HepG2 (cell line): ENCODE data around the gene CEBPE. TPM values are rescaled to one million over a fixed set of nuclear protein-coding genes. Genes with fewer than 3 reads are reported as not detected.

Source experiments
- FOSL1 ChIP-seq: sonication (generic); formaldehyde crosslinking; IDR thresholded peaks from 2 replicates; pipeline ENCODE4 v1.9.0; 2021; ENCODE audit warnings: missing genetic modification reagents, borderline replicate concordance
- GABPA ChIP-seq, 2 experiments: IDR thresholded peaks; 2 replicates each; pipeline ENCODE4 v1.6.1; 2011 to 2016; ENCODE audit warnings: low read depth in 2 of 2, low read length in 1 of 2, missing biosample characterization in 1 of 2, missing genetic modification characterization in 1 of 2
- HNF1A ChIP-seq, 2 experiments: sonication (generic) in 1 of 2; formaldehyde crosslinking in 1 of 2; IDR thresholded peaks; 2 replicates each; pipeline versions ENCODE4 v1.4.0 to v1.6.1; 2016 to 2020; ENCODE audit warnings: borderline replicate concordance in 1 of 2, low read depth in 1 of 2, mild to moderate bottlenecking in 1 of 2, missing genetic modification reagents in 1 of 2
- IRF2 ChIP-seq: IDR thresholded peaks from 2 replicates; pipeline ENCODE4 v1.6.1; 2018; ENCODE audit warnings: missing genetic modification reagents, missing compliant biosample characterization
- ISL2 ChIP-seq: sonication (generic); formaldehyde crosslinking; IDR thresholded peaks from 2 replicates; pipeline ENCODE4 v1.5.0; 2020; ENCODE audit warnings: missing genetic modification reagents
- MATR3 ChIP-seq: sonication (generic); formaldehyde crosslinking; IDR thresholded peaks from 2 replicates; pipeline ENCODE4 v1.4.0; 2020; ENCODE audit warnings: missing genetic modification reagents
- NFE2 ChIP-seq: sonication (generic); formaldehyde crosslinking; IDR thresholded peaks from 2 replicates; pipeline ENCODE4 v1.4.0; 2020; ENCODE audit warnings: missing genetic modification reagents
- PHF20 ChIP-seq: sonication (generic); formaldehyde crosslinking; IDR thresholded peaks from 2 replicates; pipeline ENCODE4 v1.5.0; 2020; ENCODE audit warnings: mild to moderate bottlenecking, missing genetic modification reagents
- REL ChIP-seq: sonication (generic); formaldehyde crosslinking; conservative IDR thresholded peaks from 2 replicates; pipeline ENCODE4 v1.8.0; 2022; ENCODE audit warnings: mild to moderate bottlenecking, missing genetic modification reagents, moderate library complexity
- RELA ChIP-seq: sonication (generic); formaldehyde crosslinking; IDR thresholded peaks from 2 replicates; pipeline ENCODE4 v1.4.0; 2020; ENCODE audit warnings: missing genetic modification reagents
- RORA ChIP-seq: sonication (generic); formaldehyde crosslinking; IDR thresholded peaks from 2 replicates; pipeline ENCODE4 v1.5.0; 2020; ENCODE audit warnings: mild to moderate bottlenecking, missing genetic modification reagents, moderate library complexity
- YEATS4 ChIP-seq: sonication (generic); formaldehyde crosslinking; IDR thresholded peaks from 2 replicates; pipeline ENCODE4 v1.4.0; 2020; ENCODE audit warnings: missing genetic modification reagents, borderline replicate concordance
- ZNF12 ChIP-seq: sonication (generic); formaldehyde crosslinking; IDR thresholded peaks from 2 replicates; pipeline ENCODE4 v1.5.0; 2020; ENCODE audit warnings: missing genetic modification reagents
- ZNF318 ChIP-seq: sonication (generic); formaldehyde crosslinking; IDR thresholded peaks from 2 replicates; pipeline ENCODE4 v1.4.0; 2020; ENCODE audit warnings: mild to moderate bottlenecking, missing genetic modification reagents
- ZNF547 ChIP-seq: sonication (generic); formaldehyde crosslinking; IDR thresholded peaks from 2 replicates; pipeline ENCODE4 v1.5.1; 2020; ENCODE audit warnings: mild to moderate bottlenecking, missing genetic modification reagents
- ZNF576 ChIP-seq: sonication (generic); formaldehyde crosslinking; IDR thresholded peaks from 2 replicates; pipeline ENCODE4 v1.4.0; 2020; ENCODE audit warnings: mild to moderate bottlenecking, missing genetic modification reagents
- ZSCAN25 ChIP-seq: sonication (generic); formaldehyde crosslinking; IDR thresholded peaks from 2 replicates; pipeline ENCODE4 v1.8.0; 2022; ENCODE audit warnings: mild to moderate bottlenecking, missing genetic modification reagents
- polyA plus RNA-seq, 8 experiments: library from polyadenylated mRNA; depleted of rRNA in 3 of 8; stranded (reverse) in 7 of 8; unstranded in 1 of 8; fragments of >200 nt; fragmentation: Illumina TruSeq in 4 of 8; extraction: Trizol in 4 of 8; gene quantifications; 2 replicates each; pipeline versions ENCODE4 v1.2.1 to v1.2.3, GENCODE V29; 2011 to 2016; ENCODE audit warnings: low read depth in 4 of 8, missing spikeins in 1 of 8, mixed read lengths in 1 of 8; ENCODE audit not compliant: insufficient read depth in 1 of 8
- total RNA-seq, 5 experiments: library from RNA; depleted of rRNA; stranded (reverse); fragments of >200 nt; fragmentation: Illumina TruSeq; extraction: Trizol; gene quantifications; 2 replicates each; pipeline ENCODE4 v1.2.3, GENCODE V29; 2016; ENCODE audit warnings: low read depth in 1 of 5

Gene CEBPE
- total and polyA plus RNA-seq, 2 of the 13 experiments (the other 11 are each of a cell fraction or from before 2014, with no cell fraction given), result 0.09 to 0.11 TPM

- TF ChIP-seq ZNF318 (no peak), ZNF12 (CRISPR knock-in tag) (peak; percentile 49; the same call in 1 of the 2 replicates), REL (CRISPR knock-in tag) (no peak), ZNF576 (0 out of 2 replicates have a peak, but pooled peaks have one; percentile 30), YEATS4 (CRISPR knock-in tag) (peak; percentile 81), IRF2 (CRISPR knock-in tag) (peak; percentile 87), PHF20 (CRISPR knock-in tag) (peak; percentile 77), MATR3 (CRISPR knock-in tag) (no peak), RELA (CRISPR knock-in tag) (no peak), ZNF547 (CRISPR knock-in tag) (peak; percentile 76; the same call in 1 of the 2 replicates), HNF1A (IDR thresholded peaks at IDR 0.05; ENCODE audit: low read depth) (peak; percentile 37; the same call in 1 of the 2 replicates), HNF1A (CRISPR knock-in tag; IDR thresholded peaks at IDR 0.05; ENCODE audit: borderline replicate concordance) (peak; percentile 61; the same call in 1 of the 2 replicates), RORA (no peak), NFE2 (CRISPR knock-in tag) (no peak), ZSCAN25 (CRISPR knock-in tag) (peak; percentile 91; the same call in 1 of the 2 replicates), FOSL1 (CRISPR knock-in tag) (no peak), ISL2 (CRISPR knock-in tag) (no peak), GABPA (IDR thresholded peaks at IDR 0.05; ENCODE audit: low read depth, low read length) (no peak), GABPA (CRISPR knock-in tag; IDR thresholded peaks at IDR 0.05; ENCODE audit: low read depth) (peak; percentile 47; the same call in 1 of the 2 replicates)
Measured at GRCh38 chr14:23071244-23071920, 47.7 kb downstream of the CEBPE start (continued).
